ENCODE measurements around the gene GASK1A.
A peak's percentile ranks its signal among the peaks of the same experiment; 100 is the strongest.

GASK1A gene

DNA sequence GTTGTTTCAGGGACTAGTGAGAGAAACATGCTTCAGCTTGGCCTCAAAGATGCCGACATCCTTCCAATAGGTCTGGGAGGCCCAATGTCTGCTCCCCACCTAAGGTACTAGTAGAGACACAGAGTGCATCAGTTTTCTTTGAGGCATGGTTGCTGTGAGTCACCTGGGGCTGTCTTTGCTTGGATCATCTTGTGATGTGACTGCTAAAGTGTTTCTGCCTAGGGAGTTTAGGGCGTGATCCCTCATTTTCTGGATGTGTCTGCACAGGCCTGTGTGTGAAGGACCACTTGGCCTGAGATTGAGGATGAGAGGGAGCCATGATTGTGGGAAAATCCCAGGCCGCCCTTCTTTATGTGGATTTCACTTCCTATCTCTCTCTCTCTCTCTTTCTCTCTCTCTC, 4.8 kb downstream of the GASK1A start:
- DNase-seq: no peak

DNA sequence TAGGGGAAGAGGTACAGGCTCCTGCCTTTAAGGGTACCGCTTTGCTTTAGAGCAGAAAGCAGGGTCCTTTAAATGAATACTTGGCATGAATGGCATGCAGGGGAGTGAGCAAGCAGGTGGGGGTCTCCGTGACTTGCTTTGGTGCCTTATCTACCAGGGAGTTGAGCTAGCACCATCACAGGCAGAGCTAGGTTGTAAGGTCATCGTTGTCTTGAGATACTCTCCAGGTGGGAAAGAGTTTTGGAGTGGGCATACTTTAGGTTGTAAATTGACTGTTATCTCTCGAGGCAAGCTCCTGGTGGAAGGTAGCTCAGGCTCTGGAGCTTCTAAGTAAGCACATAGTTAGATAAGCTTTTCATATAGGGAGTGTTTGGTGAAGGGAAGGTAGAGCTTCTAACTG, 5.6 kb downstream of the GASK1A start:
- no peak for DNase-seq

DNA sequence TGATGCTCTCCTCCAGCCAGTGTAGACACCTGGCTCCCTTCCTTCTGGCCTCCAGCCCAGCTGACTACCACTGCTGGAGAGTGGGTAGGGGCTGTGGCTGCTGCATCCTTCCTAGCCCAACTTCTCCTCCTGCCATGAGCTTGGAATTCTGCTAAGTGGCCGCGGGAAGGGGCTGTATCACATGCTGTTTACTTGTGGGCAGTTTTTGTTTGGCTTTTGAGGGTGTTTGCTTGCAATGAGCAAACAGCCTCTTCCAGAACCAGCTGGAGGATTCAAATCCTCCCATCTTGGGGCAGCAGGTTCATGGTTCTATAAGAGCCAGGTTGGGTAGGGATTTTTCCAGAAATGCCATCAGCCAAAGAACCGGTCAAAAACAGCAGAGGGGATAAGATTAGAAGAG, 9.0 kb downstream of the GASK1A start:
- no peak for DNase-seq

DNA sequence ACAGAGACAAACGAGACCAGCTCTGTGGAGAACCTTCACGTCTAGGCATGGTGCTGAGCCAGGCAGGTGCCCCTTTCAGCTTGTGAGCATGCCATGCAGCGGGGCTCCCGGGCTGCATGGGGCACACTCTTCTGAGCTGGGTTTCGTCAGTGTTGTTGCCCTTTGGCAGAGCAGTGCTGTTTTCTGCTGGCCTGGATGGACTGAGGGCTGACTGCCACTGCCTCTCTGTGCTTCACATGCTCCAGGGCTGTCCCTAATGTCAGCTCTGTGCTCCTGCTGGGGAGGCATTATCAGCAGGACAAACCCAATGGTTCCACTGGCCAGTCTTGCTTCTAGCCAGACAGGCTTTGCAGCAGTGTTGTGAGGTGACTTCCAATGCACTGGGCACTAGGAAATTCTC, 9.5 kb downstream of the GASK1A start:
- DNase-seq: no peak

DNA sequence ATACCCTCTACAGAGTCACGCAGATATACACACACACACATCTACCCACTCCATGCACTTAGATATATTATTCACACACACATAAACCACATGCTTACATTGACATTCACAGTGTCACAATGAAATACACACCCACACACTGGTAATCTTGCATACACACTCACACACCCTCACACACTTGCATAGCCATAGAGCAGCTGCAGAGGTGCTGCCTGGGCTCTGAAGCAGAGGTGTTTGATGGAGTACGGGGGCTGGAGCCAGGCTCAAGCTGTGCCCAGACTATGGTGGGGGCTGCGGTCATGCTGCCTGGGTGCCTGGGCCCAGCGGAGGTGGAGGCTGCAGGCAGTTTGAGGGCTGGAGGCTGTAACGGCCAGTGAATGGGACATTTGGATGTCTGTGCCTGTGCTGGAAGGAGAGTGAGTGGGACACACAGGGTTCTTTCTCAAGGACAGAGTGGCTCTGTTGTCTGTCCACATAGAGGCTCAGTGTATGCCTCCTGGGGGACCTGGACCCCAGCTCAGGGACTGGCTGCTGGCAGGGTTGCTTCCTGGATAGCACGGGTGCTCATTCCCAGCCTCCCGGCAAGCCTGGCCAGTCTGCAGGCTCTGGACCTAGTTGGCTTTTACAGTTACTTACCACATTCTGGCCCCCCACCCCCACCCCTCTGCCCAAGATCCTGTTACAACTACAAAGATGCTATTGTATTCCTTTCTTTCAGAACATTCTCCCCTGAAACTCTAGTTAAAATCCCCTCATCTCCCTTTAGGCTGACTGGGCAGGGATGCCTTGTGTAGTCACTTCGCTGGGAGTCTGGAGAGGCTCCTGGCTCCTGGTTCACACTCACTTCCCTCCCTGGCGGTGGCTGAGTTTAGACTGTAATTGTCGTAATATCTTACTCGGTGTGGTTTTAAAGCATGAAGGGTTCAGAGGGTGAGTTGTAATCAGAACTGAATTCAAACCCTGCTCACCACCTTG, 12.5 kb downstream of the GASK1A start:
- DNase-seq: no peak

- DNase-seq: no peak
Observed at GRCh38 chr3:42994595-42994994, 15.5 kb downstream of the GASK1A start.

DNA sequence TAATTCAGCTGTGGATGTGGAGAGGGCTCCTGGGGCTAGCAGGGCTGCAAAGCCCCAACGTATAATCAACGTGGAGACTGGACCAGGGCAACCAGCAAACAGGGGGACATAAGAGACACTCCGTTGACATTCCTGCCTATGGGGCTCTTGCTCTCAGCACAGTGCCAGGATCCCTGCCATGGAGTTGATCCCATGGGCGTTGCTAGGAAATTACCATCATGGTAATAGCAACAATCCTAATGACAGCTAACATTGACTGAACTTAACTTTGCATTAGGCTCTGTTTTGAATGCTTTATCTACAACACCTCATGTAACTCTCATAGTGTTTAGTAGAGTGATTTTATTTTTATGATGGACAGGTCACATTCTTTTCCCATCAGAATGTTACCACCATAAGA, 16.9 kb downstream of the GASK1A start:
- DNase-seq: no peak

DNA sequence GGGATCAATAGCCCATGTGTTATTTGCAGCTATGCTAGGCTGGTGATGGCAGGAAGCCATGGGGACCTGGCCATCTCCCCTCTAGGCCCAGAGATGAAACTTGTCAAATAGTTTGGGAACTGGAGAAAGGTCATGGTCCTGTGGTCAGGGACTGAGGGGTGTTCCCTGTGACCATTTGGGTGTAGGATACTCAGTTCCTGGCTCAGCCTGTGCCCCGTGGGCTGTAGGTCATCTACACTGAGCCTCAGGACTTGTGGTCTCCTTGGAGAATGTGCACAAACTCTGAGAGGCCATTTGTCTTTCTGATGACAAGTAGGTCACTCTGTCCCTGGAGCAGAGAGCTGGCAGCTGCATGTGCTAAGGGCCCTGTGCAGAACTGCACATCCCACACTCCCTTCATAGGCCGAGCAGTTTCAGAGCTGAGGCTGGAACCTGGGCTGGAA, 17.5 kb downstream of the GASK1A start:
- no peak for DNase-seq

DNA sequence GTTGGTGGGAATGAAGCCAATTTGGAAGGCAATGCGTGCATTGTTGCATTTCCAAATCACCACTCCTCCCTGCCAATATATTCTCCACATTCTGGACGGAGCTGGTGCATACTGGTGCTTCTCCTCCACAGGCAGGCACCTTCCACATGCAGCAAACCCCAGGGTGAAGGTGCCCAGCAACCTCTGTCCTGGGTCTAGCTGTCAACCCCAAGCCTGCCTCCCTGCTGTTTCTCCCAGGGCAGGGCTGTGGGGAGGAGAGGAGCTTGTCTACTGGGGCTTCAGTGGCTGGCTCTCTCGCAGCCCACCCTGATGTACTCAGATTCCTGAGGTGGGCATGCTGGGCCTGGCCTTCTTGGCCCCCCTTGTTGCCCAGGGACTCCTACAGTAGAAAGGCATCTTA, 20.1 kb downstream of the GASK1A start:
- no peak for DNase-seq

- no peak for DNase-seq
Observed at GRCh38 chr3:42999632-43000031, 20.5 kb downstream of the GASK1A start.

DNA sequence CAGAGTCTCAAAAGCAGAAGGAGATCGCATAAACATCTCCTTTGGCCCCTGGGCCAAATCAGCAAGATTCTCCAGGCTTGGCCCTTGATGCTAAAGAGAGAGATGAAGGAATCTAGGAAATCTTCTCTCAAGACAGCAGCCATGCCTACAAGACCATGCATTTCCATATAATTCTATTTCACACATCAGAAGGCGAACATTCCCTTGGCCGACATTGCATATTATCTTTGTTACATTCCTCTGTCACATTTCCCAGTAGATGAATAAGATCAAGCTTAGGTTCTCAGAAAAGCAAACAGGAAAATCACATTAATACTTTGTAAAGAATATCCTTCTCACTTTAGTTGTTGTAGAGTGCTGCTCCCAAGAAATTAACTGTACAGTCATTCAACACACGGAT, 21.3 kb downstream of the GASK1A start:
- no peak for DNase-seq

GRCh38 chr3:43001094-43001553, 22.0 kb downstream of the GASK1A start:
- DNase-seq: no peak

DNA sequence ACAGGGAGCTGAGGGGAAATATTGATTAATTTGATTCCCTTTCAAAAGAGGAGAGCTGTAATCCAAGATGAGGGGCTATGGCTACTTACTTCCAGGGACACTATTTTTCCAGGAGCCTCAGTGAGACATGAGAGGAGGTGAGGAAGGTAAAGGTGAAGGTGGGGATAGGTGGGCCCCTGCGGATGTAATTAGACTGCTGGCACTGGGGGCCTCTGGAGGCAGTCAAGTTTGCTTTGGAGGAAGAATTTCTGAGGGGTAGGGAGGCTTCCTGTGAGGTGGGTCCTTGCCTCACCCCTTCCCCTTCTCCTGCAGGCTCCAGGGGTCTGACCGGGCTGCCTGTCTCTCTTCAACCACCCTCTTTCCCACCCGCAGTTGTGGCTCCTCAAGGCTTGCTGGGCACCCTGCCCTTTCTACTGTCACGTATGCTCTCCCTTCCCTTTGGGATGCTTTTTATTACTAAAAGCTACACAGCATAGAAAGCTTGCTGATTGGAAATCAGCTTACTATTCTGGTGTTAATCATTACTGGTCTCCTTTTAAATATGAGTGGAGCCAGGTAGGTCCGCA, 22.5 kb downstream of the GASK1A start:
- DNase-seq: no peak

GRCh38 chr3:43004282-43004681, 25.2 kb downstream of the GASK1A start:
- no peak for DNase-seq

- DNase-seq: no peak
Observed at GRCh38 chr3:43005253-43005652, 26.1 kb downstream of the GASK1A start.

GRCh38 chr3:43005981-43006380, 26.9 kb downstream of the GASK1A start:
- DNase-seq: no peak

- DNase-seq: no peak
Observed at GRCh38 chr3:43006825-43007224, 27.7 kb downstream of the GASK1A start.

- no peak for DNase-seq
Observed at GRCh38 chr3:43009547-43009946, 30.4 kb downstream of the GASK1A start.

DNA sequence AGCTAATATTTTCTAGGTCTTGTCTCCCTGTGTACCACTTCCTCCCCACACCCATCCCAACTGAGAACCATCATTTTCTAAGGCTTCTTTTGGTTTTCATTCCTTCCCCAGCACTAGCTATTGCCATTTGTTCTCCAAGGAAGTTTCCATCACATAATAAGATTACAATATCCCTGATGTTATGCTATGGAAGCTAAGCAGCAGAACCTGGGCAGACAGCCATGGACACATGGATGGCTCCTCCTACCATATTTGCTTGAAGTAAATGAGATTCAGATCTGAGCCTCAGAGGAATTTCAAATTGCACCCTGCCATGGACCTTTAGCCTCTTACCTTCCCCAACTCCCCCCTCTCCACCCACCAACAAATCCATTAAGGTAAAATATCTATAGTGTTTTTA, 31.5 kb downstream of the GASK1A start:
- no peak for DNase-seq

DNA sequence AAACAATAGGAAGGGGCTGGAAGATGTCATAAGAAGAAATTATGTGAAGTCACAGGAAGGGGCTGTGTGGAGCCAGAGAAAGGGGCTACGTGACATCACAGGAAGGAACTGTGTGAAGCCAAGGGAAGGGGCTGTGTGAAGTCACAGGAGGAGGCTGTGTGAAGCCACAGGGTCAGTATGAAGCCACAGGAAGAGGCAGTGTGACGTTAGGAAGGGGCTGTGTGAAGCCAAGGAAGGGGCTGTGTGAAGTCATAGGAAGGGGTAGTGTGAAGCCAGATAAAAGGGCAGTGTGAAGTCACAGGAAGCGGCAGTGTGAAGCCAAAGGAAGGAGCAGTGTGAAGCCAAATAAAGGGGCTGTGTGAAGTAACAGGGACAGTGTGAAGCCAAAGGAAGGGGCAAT, 32.5 kb downstream of the GASK1A start:
- no peak for DNase-seq

DNA sequence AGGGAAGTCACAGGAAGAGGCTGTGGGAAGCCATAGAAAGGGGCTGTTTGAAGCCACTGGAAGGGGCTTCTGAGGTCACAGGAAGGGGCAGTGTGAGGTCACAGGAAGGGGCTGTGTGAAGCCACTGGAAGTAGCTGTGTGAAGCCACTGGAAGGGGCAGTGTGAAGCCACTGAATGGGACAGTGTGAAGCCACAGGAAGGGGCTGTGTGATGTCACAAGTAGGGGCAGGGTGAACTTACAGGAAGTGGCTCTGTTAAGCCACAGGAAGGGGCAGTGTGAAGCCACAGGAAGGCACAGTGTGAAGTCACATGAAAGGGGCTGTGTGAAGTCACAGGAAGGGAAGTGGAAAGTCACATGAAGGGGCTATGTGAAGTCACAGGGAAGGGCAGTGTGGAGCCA, 33.1 kb downstream of the GASK1A start:
- DNase-seq: no peak

GRCh38 chr3:43013256-43013655, 34.1 kb downstream of the GASK1A start:
- DNase-seq: no peak

GRCh38 chr3:43013743-43014155, 34.6 kb downstream of the GASK1A start:
- peak in 1 of 2 experiments; percentile 12 for DNase-seq

DNA sequence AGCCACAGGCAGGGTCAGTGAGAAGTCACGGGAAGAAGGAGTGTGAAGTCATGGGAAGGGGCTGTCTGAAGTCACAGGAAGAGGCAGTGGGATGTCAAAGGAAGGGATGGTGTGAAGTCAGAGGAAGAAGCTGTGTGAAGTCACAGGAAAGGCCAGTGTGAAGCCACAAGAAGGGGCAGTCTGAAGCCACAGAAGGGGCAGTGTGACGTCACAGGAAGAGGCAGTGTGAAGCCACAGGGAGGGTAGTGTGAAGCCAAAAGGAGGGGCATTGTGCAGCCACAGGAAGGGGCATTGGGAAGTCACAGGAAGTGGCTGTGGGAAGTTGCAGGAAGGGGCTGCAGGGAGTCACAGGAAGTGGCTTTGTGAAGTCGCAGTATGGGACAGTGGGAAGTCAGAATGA, 35.1 kb downstream of the GASK1A start:
- no peak for DNase-seq
